Duodenal mucosa (tissue), 2 donors: ENCODE data around the gene CUX1.

ENCODE experiments used
- H3K27ac ChIP-seq: one replicate; pipeline ENCODE4 v1.7.0; 2013; ENCODE audit warnings: low read depth, low read length
- H3K27me3 ChIP-seq, 2 donors: one replicate each; pipeline ENCODE4 v1.7.0; 2013; ENCODE audit warnings: low read length in 2 of 2, control low read depth in 1 of 2; ENCODE audit not compliant: insufficient read depth in 2 of 2, control insufficient read depth in 1 of 2
- H3K36me3 ChIP-seq, 2 donors: one replicate each; pipeline ENCODE4 v1.7.0; 2013; ENCODE audit warnings: low read length in 2 of 2, control low read depth in 1 of 2; ENCODE audit not compliant: insufficient read depth in 2 of 2, control insufficient read depth in 1 of 2
- H3K4me1 ChIP-seq, 2 donors: one replicate each; pipeline ENCODE4 v1.7.0; 2013; ENCODE audit warnings: low read length in 2 of 2, control low read depth in 1 of 2; ENCODE audit not compliant: insufficient read depth in 2 of 2, control insufficient read depth in 1 of 2
- H3K4me3 ChIP-seq, 2 donors: one replicate each; pipeline ENCODE4 v1.7.0; 2013; ENCODE audit warnings: low read length in 2 of 2, low read depth in 1 of 2
- H3K9ac ChIP-seq, 2 donors: one replicate each; pipeline ENCODE4 v1.7.0; 2013; ENCODE audit warnings: low read length in 2 of 2, low read depth in 1 of 2
- H3K9me3 ChIP-seq, 2 donors: one replicate each; pipeline ENCODE4 v1.7.0; 2013; ENCODE audit warnings: low read length in 2 of 2, control low read depth in 1 of 2; ENCODE audit not compliant: control insufficient read depth in 1 of 2

CUX1 gene

GRCh38 chr7:101936223-101936610 lies 118.8 kb downstream of the CUX1 start:
- Histone ChIP-seq H3K9ac (no peak overlapping the region), H3K27ac (no peak overlapping the region), H3K36me3 (no peaks in the 10 kb centered on the region), H3K4me1 (peaks cover 31 to 39% of the 10 kb centered on the region in 2 donors), H3K27me3 (no peaks in the 10 kb centered on the region), H3K4me3 (peak overlapping the region in 1 of 2 donors; percentile 33), H3K9me3 (no peaks in the 10 kb centered on the region)

DNA sequence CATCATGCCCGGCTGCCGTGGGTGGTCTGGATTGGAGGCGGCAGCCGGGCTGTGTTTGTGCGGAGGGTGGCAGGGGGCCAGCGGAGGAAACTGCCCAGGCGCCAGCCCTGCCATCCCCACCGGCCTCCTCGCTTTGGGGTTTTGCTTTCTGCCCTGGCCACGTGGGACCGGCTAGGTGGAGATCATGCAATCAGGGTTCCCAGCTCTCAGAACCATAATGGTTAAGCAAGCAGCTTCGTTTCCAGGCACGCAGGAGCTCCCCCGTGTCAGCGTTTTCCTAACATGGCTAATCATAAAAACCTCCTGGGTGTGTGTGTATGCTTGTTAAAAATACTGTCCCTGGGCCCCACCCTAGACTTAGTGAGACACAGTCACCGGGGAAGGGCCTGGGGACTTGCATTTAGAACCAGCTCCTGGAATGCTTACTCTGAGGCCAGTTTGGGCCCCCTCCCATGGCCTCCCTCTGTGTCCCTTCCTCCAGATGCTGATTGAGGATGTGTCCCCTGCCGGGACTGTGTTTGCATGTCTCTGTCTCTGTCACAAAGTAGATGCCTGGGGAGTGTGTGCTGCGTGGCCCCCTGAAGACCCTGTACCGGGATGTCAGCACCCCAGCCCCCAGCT lies 119.3 kb downstream of the CUX1 start:
- Histone ChIP-seq H3K27ac (no peak overlapping the region), H3K9me3 (no peaks in the 10 kb centered on the region), H3K4me3 (peak overlapping the region in 1 of 2 donors; percentile 33), H3K36me3 (no peaks in the 10 kb centered on the region), H3K27me3 (no peaks in the 10 kb centered on the region), H3K9ac (no peak overlapping the region), H3K4me1 (peaks cover 36 to 42% of the 10 kb centered on the region in 2 donors)

GRCh38 chr7:101937717-101938514 lies 120.5 kb downstream of the CUX1 start:
- Histone ChIP-seq H3K27me3 (no peaks in the 10 kb centered on the region), H3K9me3 (no peaks in the 10 kb centered on the region), H3K27ac (no peak overlapping the region), H3K4me3 (no peak overlapping the region), H3K4me1 (peaks cover 46 to 53% of the 10 kb centered on the region in 2 donors), H3K9ac (no peak overlapping the region), H3K36me3 (no peaks in the 10 kb centered on the region)

DNA sequence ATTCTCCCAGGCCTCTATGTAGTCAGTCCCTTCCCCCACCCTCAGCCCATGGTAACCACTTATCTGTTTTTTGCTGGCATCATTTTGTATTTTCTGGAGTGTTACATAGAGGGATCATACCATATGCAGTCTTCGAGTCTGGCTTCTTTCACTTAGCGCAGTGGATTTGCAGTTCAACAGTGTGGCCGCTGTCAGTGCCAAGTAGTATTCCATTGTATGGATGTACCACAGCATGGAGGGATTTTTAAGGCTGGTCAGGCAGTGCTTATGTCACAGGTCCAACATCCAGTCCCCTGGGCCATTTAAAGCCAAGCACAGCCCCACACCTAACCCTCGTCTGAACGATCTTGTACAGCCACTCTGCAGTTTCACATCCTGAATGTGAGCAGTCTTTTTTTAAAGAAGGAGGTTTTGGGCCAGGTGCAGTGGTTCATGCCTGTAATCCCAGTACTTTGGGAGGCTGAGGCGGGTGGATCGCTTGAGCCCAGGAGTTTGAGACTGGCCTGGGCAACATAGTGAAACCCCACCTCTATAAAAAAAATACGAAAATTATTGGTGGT lies 121.8 kb downstream of the CUX1 start:
- Histone ChIP-seq H3K4me1 (peaks cover 43 to 46% of the 10 kb centered on the region in 2 donors), H3K27ac (no peak overlapping the region), H3K9me3 (no peaks in the 10 kb centered on the region), H3K27me3 (no peaks in the 10 kb centered on the region), H3K9ac (no peak overlapping the region), H3K36me3 (no peaks in the 10 kb centered on the region), H3K4me3 (no peak overlapping the region)

GRCh38 chr7:101940151-101940550 lies 122.7 kb downstream of the CUX1 start:
- H3K9me3 ChIP-seq = no peaks in the 10 kb centered on the region
- no peak overlapping the region for H3K27ac ChIP-seq
- H3K36me3 ChIP-seq = no peaks in the 10 kb centered on the region
- H3K4me3 ChIP-seq = no peak overlapping the region
- no peaks in the 10 kb centered on the region for H3K27me3 ChIP-seq
- peaks cover 39 to 40% of the 10 kb centered on the region in 2 donors for H3K4me1 ChIP-seq
- no peak overlapping the region for H3K9ac ChIP-seq

- Histone ChIP-seq H3K9ac (no peak overlapping the region), H3K27me3 (no peaks in the 10 kb centered on the region), H3K9me3 (no peaks in the 10 kb centered on the region), H3K27ac (no peak overlapping the region), H3K36me3 (no peaks in the 10 kb centered on the region), H3K4me3 (no peak overlapping the region), H3K4me1 (peaks cover 32 to 33% of the 10 kb centered on the region in 2 donors)
Measured at GRCh38 chr7:101940830-101941229, 123.4 kb downstream of the CUX1 start.

DNA sequence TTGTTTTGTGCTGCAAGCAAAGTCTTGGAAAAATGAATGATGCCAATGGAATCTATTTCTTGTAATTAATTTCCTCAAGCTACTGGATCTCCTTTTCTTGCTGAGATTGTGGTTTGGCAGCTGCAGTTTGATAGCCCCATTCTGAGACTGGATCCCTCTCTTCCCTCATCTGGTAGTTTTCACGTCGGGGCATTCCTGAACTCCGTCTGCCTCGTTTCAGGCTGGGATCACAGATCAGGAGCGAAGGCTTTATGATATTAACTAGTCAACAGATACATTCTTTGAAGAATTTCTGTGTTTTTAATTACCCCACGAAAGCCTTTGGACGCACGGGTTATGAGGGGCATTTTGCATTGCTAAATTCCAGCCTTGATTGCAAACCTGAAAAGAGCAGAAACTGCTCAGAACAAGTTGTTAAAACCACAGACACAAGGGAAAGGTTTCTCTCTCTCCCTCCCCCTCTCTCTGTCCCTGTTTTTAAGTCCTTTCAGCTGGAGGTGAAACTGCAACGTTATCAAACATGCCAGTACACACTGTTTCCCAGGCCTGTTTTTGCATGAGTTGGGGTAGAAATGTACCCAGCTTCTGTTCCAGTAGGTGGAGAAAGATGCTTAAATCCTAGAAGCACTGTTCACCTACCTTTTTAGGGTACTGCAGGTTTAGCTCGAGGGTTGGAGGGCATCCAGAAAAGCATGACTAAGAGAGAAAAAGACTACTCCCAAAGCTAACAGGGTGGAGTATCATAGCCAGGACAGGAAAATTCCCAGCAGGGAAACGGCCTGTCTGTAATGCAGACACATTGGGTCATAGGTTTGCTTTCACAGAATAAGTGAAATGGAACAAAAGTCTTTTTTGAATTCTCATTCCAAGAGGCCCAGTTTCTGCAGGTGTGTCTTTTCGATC lies 124.3 kb downstream of the CUX1 start:
- H3K4me3 ChIP-seq = no peak overlapping the region
- no peaks in the 10 kb centered on the region for H3K9me3 ChIP-seq
- H3K9ac ChIP-seq = no peak overlapping the region

GRCh38 chr7:101942603-101943210 lies 125.3 kb downstream of the CUX1 start:
- H3K4me1 ChIP-seq = peaks cover 19 to 20% of the 10 kb centered on the region in 2 donors
- no peaks in the 10 kb centered on the region for H3K36me3 ChIP-seq
- H3K4me3 ChIP-seq = no peak overlapping the region
- no peaks in the 10 kb centered on the region for H3K9me3 ChIP-seq
- H3K27ac ChIP-seq = no peak overlapping the region
- H3K27me3 ChIP-seq = no peaks in the 10 kb centered on the region
- no peak overlapping the region for H3K9ac ChIP-seq

More for the DNA sequence above, 124.3 kb downstream of the CUX1 start:
- Histone ChIP-seq H3K27ac (no peak overlapping the region), H3K27me3 (no peaks in the 10 kb centered on the region), H3K4me1 (peaks cover 23 to 24% of the 10 kb centered on the region in 2 donors), H3K36me3 (no peaks in the 10 kb centered on the region)

GRCh38 chr7:101943306-101943705 lies 125.9 kb downstream of the CUX1 start:
- no peak overlapping the region for H3K27ac ChIP-seq

More at GRCh38 chr7:101943306-101943705, 125.9 kb downstream of the CUX1 start:
- H3K27me3 ChIP-seq = no peaks in the 10 kb centered on the region
- no peak overlapping the region for H3K9ac ChIP-seq
- no peaks in the 10 kb centered on the region for H3K9me3 ChIP-seq
- H3K36me3 ChIP-seq = no peaks in the 10 kb centered on the region
- no peak overlapping the region for H3K4me3 ChIP-seq
- peaks cover 20 to 25% of the 10 kb centered on the region in 2 donors for H3K4me1 ChIP-seq
